NCI-H1092 treated with DMSO at 0.1 percent for 48 hours (cell line): ENCODE results near the gene NLGN1.
A peak's percentile ranks its signal among the peaks of the same experiment; 100 is the strongest.
"Not testable (repeated sequence)": the region's sequence is repeated elsewhere in the genome, so short reads cannot be mapped to it uniquely, and the experiment has no call there.

ENCODE experiments used
- DNase-seq: peaks from one replicate; lab custom pipeline; 2025; lab: John Stamatoyannopoulos, UW

Gene NLGN1

DNA sequence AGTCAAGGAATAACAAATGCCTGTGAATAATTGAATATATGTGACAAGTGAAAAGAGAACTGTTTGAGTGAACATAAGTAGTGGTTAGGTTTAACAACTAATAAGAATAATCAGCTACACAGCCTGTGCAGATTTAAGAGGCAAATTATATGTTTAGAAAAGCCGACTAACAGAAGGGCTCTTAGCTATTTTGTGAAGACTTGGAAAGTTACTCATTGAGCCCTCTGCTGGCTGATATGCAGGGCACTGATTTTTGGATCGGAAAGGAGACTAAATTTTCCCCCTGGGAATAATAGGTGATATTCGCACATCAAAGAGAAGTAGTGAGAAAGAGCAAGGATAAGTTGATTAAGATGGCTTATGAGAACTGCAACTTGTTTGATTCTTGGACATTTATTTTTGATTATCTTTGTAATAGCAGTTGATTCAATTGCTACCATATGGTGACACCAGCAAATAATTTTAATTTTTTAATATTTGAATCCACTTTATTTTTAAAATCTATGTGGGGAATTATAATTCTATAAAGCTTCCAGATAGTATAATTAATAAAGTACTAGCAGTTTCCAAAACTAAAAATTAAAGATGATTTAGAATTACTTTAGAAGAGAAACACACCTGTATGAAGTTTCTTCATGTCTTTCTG is 156.2 kb downstream of the NLGN1 start:
- peak; percentile 42 for DNase-seq

GRCh38 chr3:173556546-173556945 is 159.0 kb downstream of the NLGN1 start:
- DNase-seq = no peak

DNA sequence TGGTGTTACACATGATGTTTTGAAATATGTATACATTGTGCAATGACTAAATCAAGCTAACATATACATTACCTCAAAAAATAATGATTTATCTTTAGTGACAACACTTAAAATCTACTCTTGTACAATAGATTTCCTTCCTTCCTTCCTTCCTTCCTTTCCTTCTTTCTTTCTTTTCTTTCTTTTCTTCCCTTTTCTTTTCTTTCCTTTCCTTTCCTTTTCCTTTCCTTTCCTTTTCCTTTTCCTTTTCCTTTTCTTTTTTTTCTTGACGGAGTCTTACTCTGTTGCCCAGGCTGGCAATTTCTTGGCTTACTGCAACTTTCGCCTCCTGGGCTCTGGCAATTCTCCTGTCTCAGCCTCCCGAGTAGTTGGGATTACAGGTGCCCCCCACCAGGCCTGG is 170.5 kb downstream of the NLGN1 start:
- DNase-seq = no peak

GRCh38 chr3:173568623-173569022 is 171.1 kb downstream of the NLGN1 start:
- no peak for DNase-seq

DNA sequence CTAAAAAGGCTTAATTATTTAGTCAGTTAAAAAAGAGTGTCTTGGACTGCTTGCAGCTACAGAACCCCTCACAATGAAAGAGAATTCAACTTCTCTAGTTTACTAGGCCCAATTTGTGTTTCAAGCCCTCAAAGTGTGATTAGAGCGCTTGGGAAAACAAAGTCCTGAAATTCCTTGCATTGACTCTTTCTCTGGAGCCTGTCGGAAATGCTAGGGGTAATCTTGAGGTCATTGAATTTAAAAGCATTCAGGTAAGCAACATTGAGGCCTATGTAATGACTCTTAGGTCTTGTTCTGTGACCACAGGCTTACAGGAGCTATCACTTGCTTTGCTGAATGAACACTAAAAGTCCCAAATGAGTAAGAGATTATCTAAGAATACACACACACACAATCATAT is 186.0 kb downstream of the NLGN1 start:
- no peak for DNase-seq

DNA sequence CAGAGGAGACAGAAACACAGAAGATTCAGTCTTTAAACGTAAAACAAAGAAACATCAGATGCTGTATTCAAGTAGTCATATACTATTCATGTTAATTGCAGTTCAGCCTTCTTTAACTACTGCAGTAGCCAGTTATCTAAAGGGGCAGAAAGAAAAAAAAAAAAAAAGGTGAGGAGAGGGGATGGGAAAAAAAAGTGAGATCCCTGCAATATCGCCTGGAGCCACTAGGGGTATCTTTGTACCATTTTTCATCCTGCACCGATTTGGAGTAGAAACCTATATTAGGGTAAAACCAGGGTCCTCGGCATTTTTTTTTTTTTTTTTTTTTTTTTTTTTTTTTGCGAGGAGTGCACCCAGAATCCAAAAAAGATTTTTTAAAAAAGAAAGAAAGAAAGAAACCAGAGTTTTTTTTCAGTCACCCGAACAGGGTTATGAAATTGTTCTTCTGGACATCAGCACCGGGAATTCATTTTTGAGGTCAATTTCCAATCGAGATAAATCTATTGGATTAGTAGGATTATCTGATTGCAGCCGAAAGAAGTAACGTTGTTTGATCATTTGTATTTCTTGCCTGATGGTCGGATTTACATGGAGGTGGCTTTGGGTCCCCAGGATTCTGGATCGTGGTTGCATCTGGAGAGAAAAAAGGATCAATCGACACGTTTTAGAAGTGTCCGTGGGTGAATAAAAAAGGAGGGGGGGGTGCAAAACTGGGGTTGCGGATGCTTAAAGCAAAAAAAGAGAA is 186.7 kb downstream of the NLGN1 start:
- peak; percentile 30 for DNase-seq

DNA sequence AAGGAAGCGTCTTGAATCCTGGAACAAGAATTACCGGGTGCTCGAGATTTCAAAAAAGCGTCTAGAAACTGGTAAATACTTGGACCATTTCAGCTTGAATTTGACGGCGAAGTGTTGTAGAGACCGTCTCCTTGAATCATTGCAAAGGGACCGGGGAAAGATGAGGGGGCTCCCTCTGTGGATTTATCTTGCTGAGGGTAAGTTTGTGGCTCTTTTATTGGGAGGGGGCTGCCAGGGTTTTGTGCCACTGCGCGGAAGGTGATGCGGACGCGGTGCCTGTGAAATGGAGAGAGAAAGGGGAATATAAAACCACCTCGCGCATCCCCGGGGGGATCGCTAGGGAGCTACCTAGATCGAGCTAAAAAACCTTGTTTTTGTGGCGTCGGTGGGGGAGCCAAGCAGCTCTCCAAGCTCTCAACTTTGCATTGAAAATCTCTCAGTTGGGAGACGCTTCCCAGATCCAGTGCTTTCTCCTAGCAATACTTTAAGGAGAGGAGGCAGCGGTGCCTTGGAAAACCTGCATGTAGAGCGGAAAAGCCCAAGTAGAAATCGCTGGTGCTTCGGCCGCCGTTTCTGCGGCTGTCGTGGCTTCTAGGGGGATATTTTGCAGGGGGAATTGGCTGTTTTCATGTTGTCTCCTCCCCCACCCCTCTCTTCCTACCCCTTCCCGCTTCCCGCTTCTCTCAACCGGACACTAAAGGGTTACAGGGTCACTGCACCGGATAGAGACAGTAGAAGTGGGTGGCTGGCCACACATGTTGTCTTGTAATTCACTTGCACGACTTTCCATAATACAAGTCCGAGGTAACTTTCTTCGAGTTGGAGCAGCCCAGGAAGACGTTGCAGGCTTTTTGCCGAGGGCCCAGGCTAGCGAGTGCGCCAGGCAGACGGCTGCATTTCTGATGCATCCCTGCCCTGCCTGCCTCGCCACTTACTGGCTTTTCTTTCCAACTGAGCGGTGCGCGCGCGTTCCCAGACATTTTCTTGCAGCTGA is 187.6 kb downstream of the NLGN1 start:
- no peak for DNase-seq

DNA sequence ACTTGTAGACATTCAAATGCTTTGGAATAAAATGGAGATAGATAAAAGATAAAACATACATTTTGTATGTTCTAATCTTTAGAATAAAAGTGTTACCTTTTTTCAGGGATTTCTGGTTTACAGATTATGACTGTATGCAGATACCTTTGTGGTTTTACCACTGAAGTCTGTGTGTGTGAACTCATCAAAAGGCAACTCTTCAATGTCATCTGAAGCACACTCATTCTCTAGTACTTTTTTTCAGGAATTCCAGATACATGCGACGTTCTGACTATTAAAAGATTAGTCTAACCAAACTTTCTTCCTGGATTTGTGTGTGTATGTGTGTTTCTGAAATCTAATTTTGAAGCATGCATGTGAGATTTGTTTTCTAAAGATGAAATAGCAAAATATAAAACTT is 188.6 kb downstream of the NLGN1 start:
- DNase-seq = no peak

GRCh38 chr3:173587055-173587454 is 189.5 kb downstream of the NLGN1 start:
- no peak for DNase-seq

- no peak for DNase-seq
These were observed 191.0 kb downstream of the NLGN1 start for GRCh38 chr3:173588556-173588955.

- DNase-seq = no peak
These were observed 191.6 kb downstream of the NLGN1 start for GRCh38 chr3:173589116-173589515.

DNA sequence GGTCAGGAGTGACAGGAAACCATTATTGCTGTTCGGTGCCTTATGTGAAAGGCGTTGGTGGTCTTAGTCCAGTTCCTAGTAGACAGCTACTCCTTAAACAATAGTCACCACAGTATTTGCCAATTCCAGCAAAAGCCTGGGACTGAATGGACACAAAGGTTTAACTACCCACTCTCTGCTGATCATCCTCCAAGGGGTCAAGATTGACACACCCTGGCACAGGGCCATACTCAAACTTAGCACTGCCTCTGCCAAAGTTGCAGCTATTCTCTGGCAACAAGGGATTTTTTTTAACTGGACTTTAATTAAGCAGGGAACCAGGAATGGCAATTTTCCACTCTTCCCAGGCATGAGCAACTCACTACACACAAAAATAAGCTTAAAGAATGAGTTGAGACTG is 193.9 kb downstream of the NLGN1 start:
- DNase-seq = no peak

DNA sequence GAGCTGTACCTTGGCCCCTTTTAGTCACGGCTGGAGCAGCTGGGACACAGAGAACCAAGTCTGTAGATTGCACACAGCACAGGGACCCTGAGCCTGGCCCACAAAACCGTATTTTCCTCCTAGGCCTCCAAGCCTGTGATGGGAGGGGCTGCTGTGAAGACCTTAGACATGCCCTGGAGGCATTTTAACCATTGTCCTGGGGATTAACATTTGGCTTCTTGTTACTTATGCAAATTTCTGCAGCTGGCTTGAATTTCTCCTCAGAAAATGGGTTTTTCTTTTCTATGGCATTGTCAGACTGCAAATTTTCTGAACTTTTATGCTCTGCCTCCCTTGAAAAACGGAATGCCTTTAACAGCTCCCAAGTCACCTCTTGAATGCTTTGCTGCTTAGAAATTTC is 197.3 kb downstream of the NLGN1 start:
- DNase-seq = not testable (repeated sequence)

DNA sequence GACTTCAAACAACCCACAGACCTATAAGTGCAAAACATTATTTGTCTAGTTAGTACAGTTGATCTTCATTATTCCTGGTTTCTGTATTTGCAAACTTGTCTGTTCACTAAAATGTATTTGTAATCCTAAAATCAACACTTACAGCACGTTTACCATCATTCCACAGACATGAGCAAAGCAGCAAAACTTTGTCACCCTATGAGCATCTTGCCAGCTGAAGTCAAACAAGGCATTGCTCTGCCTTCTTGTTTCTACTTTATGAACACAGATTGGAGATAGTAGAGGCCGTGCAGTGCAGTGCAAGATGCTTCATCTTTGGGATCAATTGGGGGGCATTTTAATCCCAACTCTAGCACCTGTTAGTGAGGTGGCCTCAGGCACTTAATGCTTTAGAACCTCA is 202.1 kb downstream of the NLGN1 start:
- DNase-seq = no peak

GRCh38 chr3:173614522-173614921 is 217.0 kb downstream of the NLGN1 start:
- DNase-seq = no peak

GRCh38 chr3:173615661-173616060 is 218.1 kb downstream of the NLGN1 start:
- DNase-seq = no peak

DNA sequence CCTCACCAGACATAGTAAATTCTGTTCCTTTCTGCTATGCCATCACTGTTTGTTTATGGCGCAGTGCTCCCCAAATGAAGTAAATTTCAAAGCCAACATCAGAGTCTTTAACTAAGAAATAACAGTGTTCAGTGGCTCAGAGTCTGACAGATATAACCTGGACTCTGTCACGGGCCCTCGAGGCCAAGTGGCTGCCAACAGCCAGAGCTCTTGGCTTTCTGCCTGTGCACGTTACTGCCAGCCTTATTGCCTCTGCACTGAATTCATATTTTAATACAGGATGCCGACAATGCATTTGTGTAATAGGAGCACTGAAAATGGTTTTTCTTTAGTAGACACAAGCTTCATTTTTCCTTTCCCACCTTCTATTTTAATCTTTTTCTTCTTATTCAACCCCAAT is 219.9 kb downstream of the NLGN1 start:
- peak; percentile 73 for DNase-seq

GRCh38 chr3:173618148-173618547 is 220.6 kb downstream of the NLGN1 start:
- DNase-seq = no peak

- DNase-seq = peak; percentile 66
These were observed 221.2 kb downstream of the NLGN1 start for GRCh38 chr3:173618703-173619102.

DNA sequence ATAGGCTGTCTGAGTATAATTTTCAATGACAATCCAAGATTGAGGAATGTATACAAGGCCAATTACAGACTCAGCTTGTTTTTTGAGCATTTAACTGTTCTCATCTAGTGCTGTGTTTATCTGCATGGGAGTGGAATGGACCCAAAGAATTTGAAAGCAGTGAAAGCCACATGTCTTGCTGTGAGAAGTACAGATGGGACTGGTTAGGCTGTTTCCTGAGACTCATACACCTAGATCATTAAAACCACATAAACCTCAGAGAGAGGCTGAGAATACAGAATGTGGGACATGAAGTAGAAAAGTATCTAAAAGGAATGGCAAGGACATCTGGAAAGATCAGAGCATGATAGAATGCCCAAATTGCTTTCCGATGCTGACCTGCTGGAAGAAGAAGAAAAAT is 224.6 kb downstream of the NLGN1 start:
- DNase-seq = no peak

- no peak for DNase-seq
These were observed 226.5 kb downstream of the NLGN1 start for GRCh38 chr3:173624086-173624485.

DNA sequence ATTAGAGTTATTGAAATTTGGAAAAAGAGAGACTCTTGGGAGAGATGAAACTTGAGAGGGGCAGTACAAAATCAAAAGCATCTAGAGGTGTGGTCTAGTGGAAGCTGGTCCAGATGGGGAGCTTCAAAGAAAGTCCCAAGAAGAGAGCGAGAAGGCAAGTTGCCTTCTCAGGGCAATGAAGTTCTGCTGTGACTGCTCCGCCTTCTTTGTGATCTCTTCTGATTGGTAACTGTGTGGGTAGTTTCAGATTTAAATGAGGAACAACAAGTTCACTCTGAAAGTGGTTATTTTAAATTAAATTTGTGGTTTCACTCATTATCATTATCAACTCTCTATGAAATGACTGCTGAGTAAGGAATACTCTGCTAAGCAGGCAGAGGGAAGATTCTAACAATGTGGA is 233.3 kb downstream of the NLGN1 start:
- DNase-seq = no peak

- no peak for DNase-seq
These were observed 235.4 kb downstream of the NLGN1 start for GRCh38 chr3:173632945-173633344.
